NT2/D1 (cell line): ENCODE data around the gene TFCP2.

Source experiments
- SUZ12 ChIP-seq: IDR thresholded peaks from 2 replicates; pipeline ENCODE4 v1.6.1; 2011; ENCODE audit not compliant: insufficient read length, insufficient read depth; ENCODE audit errors: extremely low read depth
- ZNF274 ChIP-seq: IDR thresholded peaks from 2 replicates; pipeline ENCODE4 v1.6.1; 2011; ENCODE audit warnings: mild to moderate bottlenecking, low read depth, low read length

DNA sequence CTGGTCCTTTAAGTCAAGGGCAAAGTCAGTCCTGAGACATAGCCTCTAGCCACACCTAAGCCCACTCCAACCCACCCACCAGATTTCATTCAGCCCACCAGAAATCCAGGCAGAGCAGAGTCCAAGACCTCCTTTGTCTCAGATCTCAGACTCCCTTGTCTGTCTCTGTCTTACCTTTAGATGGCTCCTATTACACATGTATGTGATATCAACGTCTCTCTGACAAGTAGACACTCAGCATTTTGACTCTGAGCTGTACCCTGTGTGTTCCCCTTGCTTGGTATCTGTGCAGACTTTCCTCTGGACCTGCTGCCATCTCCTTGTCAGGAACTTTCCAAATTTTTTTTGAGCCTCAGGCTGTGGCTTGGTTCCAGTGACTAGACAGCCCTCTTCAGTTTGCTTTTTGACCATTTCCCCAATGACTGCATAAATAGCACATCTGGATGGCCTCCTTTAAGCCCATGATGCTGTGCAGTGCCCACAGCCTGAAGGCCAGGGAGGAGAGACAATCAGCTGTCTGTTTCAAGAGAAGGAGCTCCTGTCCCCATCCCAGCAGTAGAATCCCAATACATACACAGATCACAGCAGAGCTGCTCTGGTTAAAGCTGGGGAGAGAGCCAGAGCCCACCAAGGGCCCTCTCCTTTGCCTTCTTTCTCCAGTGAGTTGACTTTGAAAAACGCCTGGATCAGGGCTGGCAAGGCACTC is 37.9 kb upstream of the TFCP2 start:
- TF ChIP-seq ZNF274 = no peak
- TF ChIP-seq SUZ12 = no peak
